Retinal pigment epithelial cell (primary cell): ENCODE data around the gene FADS1.

Experiments
- DNase-seq: peaks from one replicate; pipeline ENCODE4 v3.0.0-alpha.2; 2010; ENCODE audit warnings: low read depth
- H3K4me3 ChIP-seq: 2 replicates; pipeline ENCODE4 v1.5.1; 2011; ENCODE audit warnings: mild to moderate bottlenecking, low read length, control low read depth, moderate library complexity
- CTCF ChIP-seq: conservative IDR thresholded peaks from 2 replicates; pipeline ENCODE4 v1.5.1; 2011; ENCODE audit warnings: low read depth, low read length, control low read depth, inconsistent platforms

FADS1 gene

GRCh38 chr11:61784506-61784805 is 32.3 kb downstream of the FADS1 start:
- DNase-seq, result no peak
- no peak for TF ChIP-seq CTCF
- H3K4me3 ChIP-seq, result no peak overlapping the region

GRCh38 chr11:61783717-61784505 is 32.9 kb downstream of the FADS1 start:
- no peak for TF ChIP-seq CTCF
- DNase-seq, result no peak
- no peak overlapping the region for H3K4me3 ChIP-seq

- H3K4me3 ChIP-seq, result no peak overlapping the region
- DNase-seq, result no peak
- TF ChIP-seq CTCF, result no peak
These were observed 34.0 kb downstream of the FADS1 start for GRCh38 chr11:61782841-61783240.

GRCh38 chr11:61782299-61782698 is 34.5 kb downstream of the FADS1 start:
- H3K4me3 ChIP-seq, result no peak overlapping the region
- TF ChIP-seq CTCF, result no peak
- DNase-seq, result no peak

GRCh38 chr11:61781585-61781984 is 35.2 kb downstream of the FADS1 start:
- H3K4me3 ChIP-seq, result no peak overlapping the region
- no peak for TF ChIP-seq CTCF

GRCh38 chr11:61780581-61781162 is 36.1 kb downstream of the FADS1 start:
- no peak for TF ChIP-seq CTCF
- H3K4me3 ChIP-seq, result no peak overlapping the region
- no peak for DNase-seq

More at GRCh38 chr11:61781585-61781984, 35.2 kb downstream of the FADS1 start:
- DNase-seq, result no peak
